ENCODE data around the gene F12.

DNA sequence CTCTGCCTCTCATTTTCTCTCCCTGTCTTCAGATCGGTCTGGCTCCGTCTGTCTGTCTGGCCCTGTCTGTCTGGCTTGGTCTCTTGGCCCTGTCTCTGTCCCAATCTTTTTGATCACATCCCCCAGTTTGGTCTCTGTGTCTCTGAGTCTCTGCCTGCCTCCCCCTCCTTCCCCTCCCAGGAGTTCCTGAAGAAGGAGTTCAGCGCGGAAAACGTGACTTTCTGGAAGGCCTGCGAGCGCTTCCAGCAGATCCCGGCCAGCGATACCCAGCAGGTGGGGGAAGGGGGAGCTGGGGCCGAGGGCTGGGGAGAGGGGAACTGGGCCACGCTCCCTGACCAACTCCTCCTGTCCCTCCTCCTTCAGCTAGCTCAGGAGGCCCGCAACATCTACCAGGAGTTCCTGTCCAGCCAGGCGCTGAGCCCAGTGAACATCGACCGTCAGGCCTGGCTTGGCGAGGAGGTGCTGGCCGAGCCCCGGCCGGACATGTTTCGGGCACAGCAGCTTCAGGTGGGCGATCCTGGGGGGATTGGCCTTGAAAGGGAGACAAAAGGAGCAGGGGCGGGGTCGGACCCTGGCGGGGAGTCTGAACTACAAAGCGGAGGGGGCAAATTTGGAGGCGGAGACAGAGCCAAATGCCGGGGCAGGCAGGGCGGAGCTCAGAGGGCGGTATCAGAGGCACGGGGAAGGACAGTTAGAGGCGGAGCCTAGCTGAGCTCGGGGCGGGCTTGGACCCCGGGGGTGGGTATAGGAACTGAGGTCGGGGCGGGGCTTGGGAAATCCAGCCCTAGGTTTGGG lies 42.6 kb downstream of the F12 start:
- TF ChIP-seq, protein P1, sequence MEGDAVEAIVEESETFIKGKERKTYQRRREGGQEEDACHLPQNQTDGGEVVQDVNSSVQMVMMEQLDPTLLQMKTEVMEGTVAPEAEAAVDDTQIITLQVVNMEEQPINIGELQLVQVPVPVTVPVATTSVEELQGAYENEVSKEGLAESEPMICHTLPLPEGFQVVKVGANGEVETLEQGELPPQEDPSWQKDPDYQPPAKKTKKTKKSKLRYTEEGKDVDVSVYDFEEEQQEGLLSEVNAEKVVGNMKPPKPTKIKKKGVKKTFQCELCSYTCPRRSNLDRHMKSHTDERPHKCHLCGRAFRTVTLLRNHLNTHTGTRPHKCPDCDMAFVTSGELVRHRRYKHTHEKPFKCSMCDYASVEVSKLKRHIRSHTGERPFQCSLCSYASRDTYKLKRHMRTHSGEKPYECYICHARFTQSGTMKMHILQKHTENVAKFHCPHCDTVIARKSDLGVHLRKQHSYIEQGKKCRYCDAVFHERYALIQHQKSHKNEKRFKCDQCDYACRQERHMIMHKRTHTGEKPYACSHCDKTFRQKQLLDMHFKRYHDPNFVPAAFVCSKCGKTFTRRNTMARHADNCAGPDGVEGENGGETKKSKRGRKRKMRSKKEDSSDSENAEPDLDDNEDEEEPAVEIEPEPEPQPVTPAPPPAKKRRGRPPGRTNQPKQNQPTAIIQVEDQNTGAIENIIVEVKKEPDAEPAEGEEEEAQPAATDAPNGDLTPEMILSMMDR (IDR thresholded peaks at IDR 0.05; ENCODE audit: low read depth, low read length) = no peak
- TF ChIP-seq POLR2A (IDR thresholded peaks at IDR 0.05; ENCODE audit: extremely low read depth, insufficient read length) (no peak), MYC (IDR thresholded peaks at IDR 0.05; ENCODE audit: low read depth, low read length) (no peak)
- TF ChIP-seq, protein P2, sequence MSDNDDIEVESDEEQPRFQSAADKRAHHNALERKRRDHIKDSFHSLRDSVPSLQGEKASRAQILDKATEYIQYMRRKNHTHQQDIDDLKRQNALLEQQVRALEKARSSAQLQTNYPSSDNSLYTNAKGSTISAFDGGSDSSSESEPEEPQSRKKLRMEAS (IDR thresholded peaks at IDR 0.05; ENCODE audit: low read depth, low read length) = no peak

All from NB4 (cell line).